Measurements from ENCODE around the gene GOLPH3.
A peak's percentile ranks its signal among the peaks of the same experiment; 100 is the strongest.
"Not testable (repeated sequence)": the region's sequence is repeated elsewhere in the genome, so short reads cannot be mapped to it uniquely, and the experiment has no call there.

The GOLPH3 gene

DNA sequence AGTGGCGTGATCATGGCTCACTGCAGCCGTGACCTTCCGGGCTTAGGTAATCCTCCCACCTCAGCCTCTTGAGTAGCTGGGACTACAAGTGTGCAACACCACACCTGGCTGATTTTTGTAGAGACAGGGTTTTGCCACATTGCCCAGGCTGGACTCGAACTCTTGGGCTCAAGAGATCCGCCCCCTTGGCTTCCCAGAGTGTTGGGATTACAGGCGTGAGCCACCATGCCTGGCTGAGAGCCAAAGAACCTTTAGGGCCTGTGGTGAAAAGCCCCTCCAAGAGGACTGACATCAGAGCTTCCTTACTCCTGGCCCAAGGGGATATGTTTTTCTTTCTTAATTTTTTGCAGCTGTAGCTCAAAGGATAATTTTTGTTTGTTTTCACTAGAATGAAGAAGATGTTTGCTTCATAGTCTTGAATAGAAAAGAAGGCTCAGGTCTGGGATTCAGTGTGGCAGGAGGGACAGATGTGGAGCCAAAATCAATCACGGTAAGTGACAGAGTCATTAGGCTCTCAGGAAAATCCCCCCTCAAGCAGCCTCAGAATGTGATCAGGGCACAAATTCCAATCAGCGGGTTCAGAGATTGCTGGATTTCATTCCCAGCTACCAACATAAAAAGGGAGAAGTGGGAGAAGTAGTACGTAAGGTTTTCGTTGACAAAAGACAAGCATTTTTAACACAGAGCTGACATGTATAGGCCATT, 77.1 kb downstream of the GOLPH3 start:
- DNase-seq: no peak

DNA sequence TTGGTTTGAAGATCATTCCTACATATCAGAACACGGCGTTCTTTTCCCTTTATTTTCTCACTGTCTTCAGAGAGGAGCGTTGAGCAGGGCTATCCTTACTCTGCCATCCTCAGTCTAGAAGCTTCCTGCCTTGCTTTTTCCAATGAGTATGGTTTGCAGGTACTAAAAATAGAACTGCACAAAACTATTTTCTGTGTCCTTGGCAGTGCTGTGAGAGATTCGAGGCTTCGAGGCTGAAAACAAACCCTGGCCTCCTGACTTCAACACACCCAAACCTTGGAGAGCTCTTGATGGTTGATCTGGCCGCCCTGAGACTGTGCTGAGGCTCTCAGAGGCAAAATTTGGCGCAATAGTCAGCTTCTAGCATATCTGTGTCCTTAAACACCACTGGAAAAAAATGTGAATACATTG, 78.9 kb downstream of the GOLPH3 start:
- DNase-seq: no peak

DNA sequence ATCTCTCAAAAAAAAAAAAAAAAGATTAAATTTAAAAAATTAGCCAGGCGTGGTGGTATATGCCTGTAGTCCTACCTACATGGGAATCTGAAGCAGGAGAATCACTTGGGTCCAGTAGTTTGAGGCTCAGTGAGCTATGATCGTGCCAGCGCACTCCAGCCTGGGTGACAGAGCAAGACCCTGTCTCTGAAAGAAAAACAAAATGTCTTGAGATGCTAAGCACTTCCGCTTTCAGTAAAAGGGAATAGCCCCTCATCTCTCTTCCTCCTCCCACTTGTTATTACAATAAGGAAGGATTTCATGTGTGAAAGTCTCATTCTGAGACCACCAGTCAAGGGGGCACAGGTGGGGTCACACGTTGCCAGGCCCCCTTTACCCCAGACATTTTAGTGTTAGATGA, 79.4 kb downstream of the GOLPH3 start:
- no peak for DNase-seq

DNA sequence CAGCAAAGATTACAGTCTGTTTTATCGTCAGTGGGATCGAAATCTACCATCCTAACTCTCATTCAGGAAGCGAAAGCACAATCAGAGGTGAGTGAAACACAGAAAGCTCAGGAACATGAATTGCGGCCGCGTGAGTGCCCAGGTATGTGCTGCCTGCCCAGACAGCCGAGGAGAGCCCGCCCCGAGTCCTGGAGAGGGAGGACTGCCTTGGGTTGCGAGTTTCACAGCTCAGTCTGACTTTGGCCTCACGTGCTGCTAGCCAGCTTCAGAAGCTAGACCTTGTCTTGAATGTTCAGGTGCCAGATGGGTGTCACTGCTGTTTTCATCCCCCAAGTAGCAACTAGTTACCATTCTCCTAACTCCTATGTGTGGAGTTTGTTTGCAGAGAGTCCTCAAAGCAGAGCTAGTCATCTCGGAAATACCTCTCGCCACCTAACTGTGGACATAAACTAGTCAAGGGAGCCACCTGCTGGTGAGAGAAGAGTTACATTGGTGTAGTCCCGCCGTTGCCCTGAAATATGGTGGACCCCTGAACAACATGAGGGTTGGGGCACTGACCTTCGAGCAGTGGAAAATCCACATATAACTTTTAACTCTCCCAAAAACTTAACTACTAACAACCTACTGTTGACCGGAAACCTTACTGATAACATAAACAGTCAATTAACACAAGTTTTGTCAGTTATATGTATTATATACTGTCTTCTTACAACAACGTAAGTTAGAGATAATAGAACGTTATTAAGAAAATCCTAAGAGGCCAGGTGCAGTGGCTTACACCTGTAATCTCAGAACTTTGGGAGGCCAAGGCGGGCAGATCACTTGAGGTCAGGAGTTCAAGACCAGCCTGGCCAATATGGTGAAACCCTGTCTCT, 80.9 kb downstream of the GOLPH3 start:
- DNase-seq: peak; percentile 90

DNA sequence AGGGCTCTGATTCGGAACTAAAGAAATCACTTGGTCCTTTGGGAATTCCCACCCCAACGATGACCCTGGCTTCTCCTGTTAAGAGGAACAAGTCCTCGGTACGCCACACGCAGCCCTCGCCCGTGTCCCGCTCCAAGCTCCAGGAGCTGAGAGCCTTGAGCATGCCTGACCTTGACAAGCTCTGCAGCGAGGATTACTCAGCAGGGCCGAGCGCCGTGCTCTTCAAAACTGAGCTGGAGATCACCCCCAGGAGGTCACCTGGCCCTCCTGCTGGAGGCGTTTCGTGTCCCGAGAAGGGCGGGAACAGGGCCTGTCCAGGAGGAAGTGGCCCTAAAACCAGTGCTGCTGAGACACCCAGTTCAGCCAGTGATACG, 83.4 kb downstream of the GOLPH3 start:
- no peak for DNase-seq

DNA sequence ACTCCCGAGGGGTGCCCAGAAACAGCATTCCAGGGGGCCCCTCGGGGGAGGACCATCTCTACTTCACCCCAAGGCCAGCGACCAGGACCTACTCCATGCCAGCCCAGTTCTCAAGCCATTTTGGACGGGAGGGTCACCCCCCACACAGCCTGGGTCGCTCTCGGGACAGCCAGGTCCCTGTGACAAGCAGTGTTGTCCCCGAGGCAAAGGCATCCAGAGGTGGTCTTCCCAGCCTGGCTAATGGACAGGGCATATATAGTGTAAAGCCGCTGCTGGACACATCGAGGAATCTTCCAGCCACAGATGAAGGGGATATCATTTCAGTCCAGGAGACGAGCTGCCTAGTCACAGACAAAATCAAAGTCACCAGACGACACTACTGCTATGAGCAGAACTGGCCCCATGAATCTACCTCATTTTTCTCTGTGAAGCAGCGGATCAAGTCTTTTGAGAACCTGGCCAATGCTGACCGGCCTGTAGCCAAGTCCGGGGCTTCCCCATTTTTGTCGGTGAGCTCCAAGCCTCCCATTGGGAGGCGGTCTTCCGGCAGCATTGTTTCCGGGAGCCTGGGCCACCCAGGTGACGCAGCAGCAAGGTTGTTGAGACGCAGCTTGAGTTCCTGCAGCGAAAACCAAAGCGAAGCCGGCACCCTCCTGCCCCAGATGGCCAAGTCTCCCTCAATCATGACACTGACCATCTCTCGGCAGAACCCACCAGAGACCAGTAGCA, 83.9 kb downstream of the GOLPH3 start:
- DNase-seq: no peak

DNA sequence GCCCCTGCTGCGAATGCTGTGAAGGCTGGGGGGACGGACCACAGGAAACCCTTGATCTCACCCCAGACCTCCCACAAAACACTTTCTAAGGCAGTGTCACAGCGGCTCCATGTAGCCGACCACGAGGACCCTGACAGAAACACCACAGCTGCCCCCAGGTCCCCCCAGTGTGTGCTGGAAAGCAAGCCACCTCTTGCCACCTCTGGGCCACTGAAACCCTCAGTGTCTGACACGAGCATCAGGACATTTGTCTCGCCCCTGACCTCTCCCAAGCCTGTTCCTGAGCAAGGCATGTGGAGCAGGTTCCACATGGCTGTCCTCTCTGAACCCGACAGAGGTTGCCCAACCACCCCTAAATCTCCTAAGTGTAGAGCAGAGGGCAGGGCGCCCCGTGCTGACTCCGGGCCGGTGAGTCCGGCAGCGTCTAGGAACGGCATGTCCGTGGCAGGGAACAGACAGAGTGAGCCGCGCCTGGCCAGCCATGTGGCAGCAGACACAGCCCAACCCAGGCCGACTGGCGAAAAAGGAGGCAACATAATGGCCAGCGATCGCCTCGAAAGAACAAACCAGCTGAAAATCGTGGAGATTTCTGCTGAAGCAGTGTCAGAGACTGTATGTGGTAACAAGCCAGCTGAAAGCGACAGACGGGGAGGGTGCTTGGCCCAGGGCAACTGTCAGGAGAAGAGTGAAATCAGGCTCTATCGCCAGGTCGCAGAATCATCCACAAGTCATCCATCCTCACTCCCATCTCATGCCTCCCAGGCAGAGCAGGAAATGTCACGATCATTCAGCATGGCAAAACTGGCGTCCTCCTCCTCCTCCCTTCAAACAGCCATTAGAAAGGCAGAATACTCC, 84.7 kb downstream of the GOLPH3 start:
- no peak for DNase-seq

DNA sequence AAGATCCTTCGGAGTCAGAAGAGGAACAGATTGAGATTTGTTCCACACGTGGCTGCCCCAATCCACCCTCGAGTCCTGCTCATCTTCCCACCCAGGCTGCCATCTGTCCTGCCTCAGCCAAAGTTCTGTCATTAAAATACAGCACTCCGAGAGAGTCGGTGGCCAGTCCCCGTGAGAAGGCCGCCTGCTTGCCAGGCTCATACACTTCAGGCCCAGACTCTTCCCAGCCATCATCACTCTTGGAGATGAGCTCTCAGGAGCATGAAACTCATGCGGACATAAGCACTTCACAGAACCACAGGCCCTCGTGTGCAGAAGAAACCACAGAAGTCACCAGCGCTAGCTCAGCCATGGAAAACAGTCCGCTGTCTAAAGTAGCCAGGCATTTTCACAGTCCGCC, 85.9 kb downstream of the GOLPH3 start:
- no peak for DNase-seq

DNA sequence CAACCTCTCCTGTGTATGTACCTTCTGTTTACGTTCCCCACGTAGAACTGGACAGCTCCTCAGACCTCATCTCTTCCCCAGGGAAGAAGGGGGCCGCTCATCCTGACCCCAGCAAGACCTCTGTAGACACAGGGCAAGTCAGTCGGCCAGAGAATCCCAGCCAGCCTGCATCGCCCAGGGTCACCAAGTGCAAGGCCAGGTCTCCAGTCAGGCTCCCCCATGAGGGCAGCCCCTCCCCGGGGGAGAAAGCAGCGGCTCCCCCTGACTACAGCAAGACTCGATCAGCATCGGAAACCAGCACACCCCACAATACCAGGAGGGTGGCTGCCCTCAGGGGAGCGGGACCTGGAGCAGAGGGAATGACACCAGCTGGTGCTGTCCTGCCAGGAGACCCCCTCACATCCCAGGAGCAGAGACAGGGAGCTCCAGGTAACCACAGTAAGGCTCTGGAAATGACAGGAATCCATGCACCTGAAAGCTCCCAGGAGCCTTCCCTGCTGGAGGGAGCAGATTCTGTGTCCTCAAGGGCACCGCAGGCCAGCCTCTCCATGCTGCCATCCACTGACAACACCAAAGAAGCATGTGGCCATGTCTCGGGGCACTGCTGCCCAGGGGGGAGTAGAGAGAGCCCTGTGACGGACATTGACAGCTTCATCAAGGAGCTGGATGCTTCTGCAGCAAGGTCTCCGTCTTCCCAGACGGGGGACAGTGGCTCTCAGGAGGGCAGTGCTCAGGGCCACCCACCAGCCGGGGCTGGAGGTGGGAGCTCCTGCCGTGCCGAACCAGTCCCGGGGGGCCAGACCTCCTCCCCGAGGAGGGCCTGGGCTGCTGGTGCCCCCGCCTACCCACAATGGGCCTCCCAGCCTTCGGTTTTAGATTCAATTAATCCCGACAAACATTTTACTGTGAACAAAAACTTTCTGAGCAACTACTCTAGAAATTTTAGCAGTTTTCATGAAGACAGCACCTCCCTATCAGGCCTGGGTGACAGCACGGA, 86.7 kb downstream of the GOLPH3 start:
- DNase-seq: no peak

DNA sequence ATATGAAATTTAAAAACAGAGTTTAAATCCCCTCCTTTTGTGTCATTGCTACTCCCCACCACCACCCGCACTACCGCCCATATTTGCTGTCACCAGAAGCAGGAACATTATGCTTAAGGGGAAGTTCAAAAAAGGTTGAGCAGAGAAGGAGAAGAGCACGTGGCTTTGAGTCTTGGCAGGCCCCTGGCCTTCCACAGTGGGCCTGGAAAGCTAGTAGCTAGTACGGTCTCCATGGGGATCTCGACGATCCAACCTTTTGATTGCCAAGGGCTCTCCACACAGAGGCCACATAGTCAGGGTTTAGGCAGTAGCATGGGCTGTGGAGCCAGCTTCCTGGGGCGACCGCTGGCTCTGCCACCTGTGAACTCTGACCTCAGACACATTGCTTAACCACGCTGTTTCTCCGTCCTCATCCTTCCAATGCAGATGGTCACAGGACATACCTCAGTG, 90.1 kb downstream of the GOLPH3 start:
- DNase-seq: no peak

DNA sequence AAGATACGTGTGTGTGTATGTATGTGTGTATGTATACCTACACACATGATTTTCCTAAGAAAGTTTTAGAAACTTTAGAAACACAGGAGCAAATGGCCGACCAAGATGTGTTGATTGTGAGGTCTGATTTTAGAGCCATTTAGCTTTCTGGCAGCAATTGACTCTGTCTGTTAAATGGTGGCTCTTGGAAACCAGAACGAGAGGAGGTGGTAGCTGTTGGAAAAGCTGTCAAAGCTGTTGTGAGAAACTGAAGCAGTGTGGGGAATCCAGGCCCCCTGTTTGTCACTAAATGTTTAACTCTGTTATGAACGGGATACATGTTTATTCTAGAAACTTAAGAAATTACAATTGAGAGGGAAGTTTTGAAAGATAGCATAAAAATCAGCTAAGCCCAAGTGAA, 91.4 kb downstream of the GOLPH3 start:
- DNase-seq: no peak

DNA sequence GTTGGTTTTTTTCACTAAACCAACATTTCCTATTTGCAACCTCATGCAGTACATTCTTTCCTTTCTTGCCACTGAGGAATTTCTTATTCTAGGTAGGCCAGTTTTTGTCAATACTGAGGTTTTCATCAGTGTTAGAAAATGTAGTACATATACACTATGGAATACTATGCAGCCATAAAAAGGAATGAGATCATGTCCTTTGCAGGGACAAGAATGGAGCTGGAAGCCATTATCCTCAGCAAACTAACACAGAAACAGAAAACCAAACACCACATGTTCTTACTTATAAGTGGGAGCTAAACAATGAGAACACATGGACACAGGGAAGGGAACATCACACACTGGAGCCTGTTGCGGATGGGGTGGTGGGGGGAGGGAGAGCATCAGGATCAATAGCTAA, 93.6 kb downstream of the GOLPH3 start:
- not testable (repeated sequence) for DNase-seq

DNA sequence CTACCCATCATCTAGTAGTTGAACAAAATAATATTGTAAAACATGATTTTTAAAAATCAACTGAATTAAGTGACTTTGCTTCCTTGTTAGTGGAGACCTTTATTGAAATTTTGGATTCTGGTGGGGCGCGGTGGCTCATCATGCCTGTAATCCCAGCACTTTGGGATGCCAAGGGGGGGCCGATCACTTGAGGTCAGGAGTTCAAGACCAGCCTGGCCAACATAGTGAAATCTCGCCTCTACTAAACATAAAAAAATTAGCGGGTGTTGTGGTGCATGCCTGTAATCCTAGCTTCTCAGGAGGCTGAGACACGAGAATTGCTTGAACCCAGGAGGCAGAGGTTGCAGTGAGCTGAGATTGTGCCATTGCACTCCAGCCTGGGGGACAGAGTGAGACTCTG, 95.3 kb downstream of the GOLPH3 start:
- DNase-seq: not testable (repeated sequence)

DNA sequence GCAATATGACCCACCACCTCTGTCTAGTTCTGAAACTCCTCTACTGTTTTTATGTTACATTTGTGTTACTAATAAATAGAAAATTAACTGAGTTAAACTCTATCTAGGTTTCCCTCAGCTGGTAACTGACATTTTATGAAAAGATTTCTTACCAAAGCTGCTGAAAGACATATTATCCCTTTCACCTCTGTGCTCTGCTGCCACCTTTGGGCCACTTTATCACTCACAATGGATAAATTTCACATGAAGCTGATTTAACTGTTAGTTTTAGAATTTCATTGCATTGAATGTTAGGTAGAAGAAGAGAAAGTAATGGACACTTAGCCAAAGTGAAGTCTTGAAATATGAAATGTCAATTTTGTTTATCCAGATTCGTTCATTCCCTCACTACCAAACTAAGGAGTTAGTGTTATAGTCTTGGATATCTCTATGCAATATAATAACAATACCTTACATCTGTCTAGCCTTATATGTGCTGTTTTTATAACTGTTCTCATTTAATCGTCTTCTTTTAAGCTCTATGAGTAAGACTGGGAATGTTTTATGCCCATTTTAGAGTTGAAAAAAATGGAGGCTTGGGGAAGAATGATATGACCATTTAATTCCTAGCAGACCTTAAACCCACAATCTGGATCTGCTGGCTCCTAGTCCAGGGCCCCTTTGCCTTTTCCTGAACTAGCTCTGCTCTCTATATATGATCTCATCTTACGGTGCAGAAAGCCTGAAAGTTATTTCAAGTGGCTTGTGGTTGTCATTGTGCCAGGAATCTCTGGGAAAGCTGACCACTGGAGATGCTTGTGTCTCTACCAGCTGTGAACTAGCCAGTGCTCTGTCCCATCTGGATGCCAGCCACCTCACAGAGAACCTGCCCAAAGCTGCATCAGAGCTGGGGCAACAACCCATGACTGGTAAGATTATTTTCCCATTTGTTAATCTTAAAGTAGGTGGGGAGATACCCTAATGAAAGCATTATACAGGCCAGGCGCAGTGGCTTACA, 97.1 kb downstream of the GOLPH3 start:
- DNase-seq: peak; percentile 43

Measured in NCI-H2227 treated with DMSO at 0.1 percent for 48 hours (cell line).